K562 (cell line): ENCODE data around the gene PTPRR. TPM values are rescaled to one million over a fixed set of nuclear protein-coding genes. Genes with fewer than 3 reads are reported as not detected.

Source experiments
- ATF1 ChIP-seq, 2 experiments: fragments of 450-650 bp in 1 of 2; IDR thresholded peaks; 2 replicates each; pipeline ENCODE4 v1.6.1; 2016; ENCODE audit warnings: missing compliant biosample characterization in 1 of 2, missing genetic modification characterization in 1 of 2
- BCL6 ChIP-seq: fragments of 250-450 bp; sonication (Bioruptor Pico); IDR thresholded peaks from 2 replicates; pipeline ENCODE4 v1.4.0; 2020
- CBFA2T3 ChIP-seq: fragments of 450-650 bp; IDR thresholded peaks from 2 replicates; pipeline ENCODE4 v1.6.1; 2017
- CREM ChIP-seq: IDR thresholded peaks from 2 replicates; pipeline ENCODE4 v1.6.1; 2014; ENCODE audit warnings: antibody characterized with exemption, low read depth
- DMBX1 ChIP-seq: fragments of 250-450 bp; sonication (Bioruptor Pico); IDR thresholded peaks from 2 replicates; pipeline ENCODE4 v1.8.0; 2022; ENCODE audit warnings: inconsistent platforms, mild to moderate bottlenecking, moderate library complexity, borderline replicate concordance
- EHMT2 ChIP-seq: fragments of 450-650 bp; IDR thresholded peaks from 2 replicates; pipeline ENCODE4 v1.6.1; 2018; ENCODE audit warnings: antibody characterized with exemption
- ELF1 ChIP-seq: fragments of 200-800 bp; sonication (Bioruptor generic); IDR thresholded peaks from 2 replicates; pipeline ENCODE4 v1.6.1; 2016; ENCODE audit warnings: missing genetic modification characterization, missing compliant biosample characterization
- EP300 ChIP-seq: IDR thresholded peaks from 2 replicates; pipeline ENCODE4 v1.6.1; 2012; ENCODE audit warnings: low read length, improper control_type of control experiment
- KLF13 ChIP-seq: fragments of 450-650 bp; IDR thresholded peaks from 2 replicates; pipeline ENCODE4 v1.6.1; 2016; ENCODE audit warnings: missing genetic modification characterization, low read depth, mild to moderate bottlenecking, missing compliant biosample characterization, moderate library complexity, borderline replicate concordance
- MBD2 ChIP-seq: sonication (generic); IDR thresholded peaks from 2 replicates; pipeline ENCODE4 v1.6.1; 2016; ENCODE audit warnings: low read depth, borderline replicate concordance
- MEIS2 ChIP-seq: fragments of 450-650 bp; IDR thresholded peaks from 2 replicates; pipeline ENCODE4 v1.6.1; 2014; ENCODE audit warnings: mild to moderate bottlenecking; ENCODE audit not compliant: partially characterized antibody
- MTA1 ChIP-seq: fragments of 450-650 bp; IDR thresholded peaks from 2 replicates; pipeline ENCODE4 v1.6.1; 2017; ENCODE audit warnings: borderline replicate concordance
- NR1H2 ChIP-seq: sonication (generic); formaldehyde crosslinking; IDR thresholded peaks from 2 replicates; pipeline ENCODE4 v1.4.0; 2020; ENCODE audit warnings: mild to moderate bottlenecking, missing genetic modification reagents
- POLR2B ChIP-seq: fragments of 450-650 bp; IDR thresholded peaks from 2 replicates; pipeline ENCODE4 v1.6.1; 2018; ENCODE audit warnings: low read depth; ENCODE audit not compliant: partially characterized antibody
- SMC3 ChIP-seq: conservative IDR thresholded peaks from 2 replicates; pipeline ENCODE4 v1.6.1; 2011; ENCODE audit warnings: low read depth, low read length, improper control_type of control experiment; ENCODE audit not compliant: insufficient read depth
- ZNF311 ChIP-seq: fragments of 250-450 bp; sonication (Bioruptor Pico); IDR thresholded peaks from 2 replicates; pipeline ENCODE4 v1.4.0; 2020; ENCODE audit warnings: mild to moderate bottlenecking, moderate library complexity
- ZSCAN32 ChIP-seq: fragments of 450-650 bp; formaldehyde crosslinking; IDR thresholded peaks from 2 replicates; pipeline ENCODE4 v1.4.0; 2020; ENCODE audit warnings: mild to moderate bottlenecking, moderate library complexity
- polyA plus RNA-seq, 8 experiments: library from polyadenylated mRNA; depleted of rRNA in 4 of 8; stranded (reverse) in 5 of 8; unstranded in 3 of 8; fragments of >200 nt; fragmentation: Nextera tagmentation in 2 of 8; fragmentation: Illumina TruSeq in 1 of 8; extraction: Ambion mirVana in 2 of 8; extraction: Trizol in 1 of 8; gene quantifications; 2 replicates each; pipeline versions ENCODE4 v1.2.1 to v1.2.3, GENCODE V29; 2011 to 2014; ENCODE audit warnings: inconsistent platforms in 1 of 8, missing spikeins in 1 of 8
- total RNA-seq, 7 experiments: library from RNA; depleted of rRNA in 6 of 7; stranded (reverse); fragments of >200 nt in 6 of 7; fragmentation: Illumina TruSeq in 2 of 7; extraction: Trizol in 2 of 7; gene quantifications; 2 replicates each; pipeline versions ENCODE4 v1.2.1 to v1.2.3, GENCODE V29; 2011 to 2021; ENCODE audit warnings: low replicate concordance in 1 of 7
- TF ChIP-seq, protein P1 (sequence below): IDR thresholded peaks from 3 replicates; pipeline ENCODE4 v1.6.1; 2011; ENCODE audit warnings: borderline replicate concordance, mild to moderate bottlenecking; ENCODE audit not compliant: insufficient read length, insufficient read depth
- TF ChIP-seq, protein P2 (sequence below), 2 experiments: IDR thresholded peaks; 2 replicates each; pipeline ENCODE4 v1.6.1; 2011; ENCODE audit warnings: borderline replicate concordance in 1 of 2, control low read depth in 1 of 2, low read depth in 1 of 2, low read length in 1 of 2, mild to moderate bottlenecking in 1 of 2, mixed read lengths in 1 of 2, moderate library complexity in 1 of 2; ENCODE audit not compliant: insufficient read depth in 1 of 2, insufficient read length in 1 of 2, poor library complexity in 1 of 2, severe bottlenecking in 1 of 2; ENCODE audit errors: extremely low read depth in 1 of 2
- TF ChIP-seq, protein P3 (sequence below), 2 experiments: fragments of 450-650 bp; conservative IDR thresholded peaks; 2 replicates each; pipeline ENCODE4 v1.6.1; 2017; ENCODE audit warnings: mild to moderate bottlenecking in 2 of 2, moderate library complexity in 2 of 2
- TF ChIP-seq, protein P4 (sequence below), 3 experiments: IDR thresholded peaks in 2 of 3; conservative IDR thresholded peaks in 1 of 3; 2 replicates each; pipeline ENCODE4 v1.5.1; 2011 to 2012; ENCODE audit warnings: low read length in 3 of 3, mild to moderate bottlenecking in 3 of 3, control low read depth in 2 of 3, improper control_type of control experiment in 1 of 3, inconsistent platforms in 1 of 3, low read depth in 1 of 3, mixed read lengths in 1 of 3, moderate library complexity in 1 of 3; ENCODE audit not compliant: insufficient read depth in 2 of 3
- TF ChIP-seq, protein P5 (sequence below): sonication (generic); formaldehyde crosslinking; IDR thresholded peaks from 2 replicates; pipeline ENCODE4 v1.9.0; 2022; ENCODE audit warnings: mild to moderate bottlenecking, missing genetic modification reagents

PTPRR gene
- total and polyA plus RNA-seq, 9 of the 15 experiments (the other 6 are each of a cell fraction or from before 2014, with no cell fraction given): 6.6 to 41.7 (median 12.3) TPM

DNA sequence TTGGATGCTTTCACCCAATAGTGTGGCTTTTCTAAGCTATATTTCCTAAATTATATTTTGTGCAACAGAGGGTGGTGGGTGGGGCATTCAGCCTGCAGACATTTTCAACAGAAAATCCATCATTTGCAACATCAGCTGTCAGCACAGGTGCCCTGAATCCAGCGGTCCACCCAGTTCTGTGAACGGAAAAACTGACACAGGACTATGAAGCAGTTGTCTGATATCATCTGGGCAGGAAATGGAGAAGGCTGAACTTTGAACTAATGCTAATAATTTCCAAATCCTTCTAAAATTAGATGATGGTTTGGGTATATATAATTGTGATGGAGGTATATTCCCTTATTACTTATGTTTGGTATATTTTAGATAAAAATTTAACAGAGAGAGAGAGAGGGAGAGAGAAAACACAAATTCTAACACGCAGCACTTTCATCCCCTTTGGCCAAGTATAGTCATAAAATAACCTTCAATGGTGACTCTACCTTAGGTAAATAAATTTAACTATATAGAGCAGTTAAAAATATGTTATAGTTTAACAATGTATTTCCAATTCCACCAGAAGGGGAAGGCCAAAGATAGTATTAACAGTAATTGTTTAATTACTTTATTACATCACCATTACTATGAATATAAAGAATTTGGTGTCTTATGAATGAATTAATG lies 225.0 kb downstream of the PTPRR start (continued):
- TF ChIP-seq, protein P1, sequence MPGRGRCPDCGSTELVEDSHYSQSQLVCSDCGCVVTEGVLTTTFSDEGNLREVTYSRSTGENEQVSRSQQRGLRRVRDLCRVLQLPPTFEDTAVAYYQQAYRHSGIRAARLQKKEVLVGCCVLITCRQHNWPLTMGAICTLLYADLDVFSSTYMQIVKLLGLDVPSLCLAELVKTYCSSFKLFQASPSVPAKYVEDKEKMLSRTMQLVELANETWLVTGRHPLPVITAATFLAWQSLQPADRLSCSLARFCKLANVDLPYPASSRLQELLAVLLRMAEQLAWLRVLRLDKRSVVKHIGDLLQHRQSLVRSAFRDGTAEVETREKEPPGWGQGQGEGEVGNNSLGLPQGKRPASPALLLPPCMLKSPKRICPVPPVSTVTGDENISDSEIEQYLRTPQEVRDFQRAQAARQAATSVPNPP: no peak
- TF ChIP-seq SMC3 (no peak), POLR2B (no peak), EHMT2 (no peak), KLF13 (tag) (no peak), DMBX1 (CRISPR knock-in tag) (peak; percentile 73), MBD2 (no peak), EP300 (peak; percentile 57; the same call in 1 of the 2 replicates), BCL6 (no peak), ZNF311 (CRISPR knock-in tag) (peak; percentile 58; the same call in 1 of the 2 replicates), NR1H2 (no peak), ZSCAN32 (no peak), MEIS2 (peak; percentile 94), CBFA2T3 (no peak), CREM (no peak), MTA1 (no peak), ATF1 (CRISPR knock-in tag; IDR thresholded peaks at IDR 0.05) (no peak), ATF1 (tag; IDR thresholded peaks at IDR 0.05) (0 out of 2 replicates have a peak, but pooled peaks have one; percentile 14), ELF1 (tag) (no peak)
- TF ChIP-seq, protein P2, sequence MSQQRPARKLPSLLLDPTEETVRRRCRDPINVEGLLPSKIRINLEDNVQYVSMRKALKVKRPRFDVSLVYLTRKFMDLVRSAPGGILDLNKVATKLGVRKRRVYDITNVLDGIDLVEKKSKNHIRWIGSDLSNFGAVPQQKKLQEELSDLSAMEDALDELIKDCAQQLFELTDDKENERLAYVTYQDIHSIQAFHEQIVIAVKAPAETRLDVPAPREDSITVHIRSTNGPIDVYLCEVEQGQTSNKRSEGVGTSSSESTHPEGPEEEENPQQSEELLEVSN (IDR thresholded peaks at IDR 0.05; ENCODE audit: borderline replicate concordance in 1 of 2, extremely low read depth in 1 of 2, insufficient read depth in 1 of 2, insufficient read length in 1 of 2, low read depth in 1 of 2, low read length in 1 of 2, poor library complexity in 1 of 2, severe bottlenecking in 1 of 2): no peak
- TF ChIP-seq, protein P3, sequence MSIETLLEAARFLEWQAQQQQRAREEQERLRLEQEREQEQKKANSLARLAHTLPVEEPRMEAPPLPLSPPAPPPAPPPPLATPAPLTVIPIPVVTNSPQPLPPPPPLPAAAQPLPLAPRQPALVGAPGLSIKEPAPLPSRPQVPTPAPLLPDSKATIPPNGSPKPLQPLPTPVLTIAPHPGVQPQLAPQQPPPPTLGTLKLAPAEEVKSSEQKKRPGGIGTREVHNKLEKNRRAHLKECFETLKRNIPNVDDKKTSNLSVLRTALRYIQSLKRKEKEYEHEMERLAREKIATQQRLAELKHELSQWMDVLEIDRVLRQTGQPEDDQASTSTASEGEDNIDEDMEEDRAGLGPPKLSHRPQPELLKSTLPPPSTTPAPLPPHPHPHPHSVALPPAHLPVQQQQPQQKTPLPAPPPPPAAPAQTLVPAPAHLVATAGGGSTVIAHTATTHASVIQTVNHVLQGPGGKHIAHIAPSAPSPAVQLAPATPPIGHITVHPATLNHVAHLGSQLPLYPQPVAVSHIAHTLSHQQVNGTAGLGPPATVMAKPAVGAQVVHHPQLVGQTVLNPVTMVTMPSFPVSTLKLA (conservative IDR thresholded peaks at IDR 0.05): no peak
- TF ChIP-seq, protein P4, sequence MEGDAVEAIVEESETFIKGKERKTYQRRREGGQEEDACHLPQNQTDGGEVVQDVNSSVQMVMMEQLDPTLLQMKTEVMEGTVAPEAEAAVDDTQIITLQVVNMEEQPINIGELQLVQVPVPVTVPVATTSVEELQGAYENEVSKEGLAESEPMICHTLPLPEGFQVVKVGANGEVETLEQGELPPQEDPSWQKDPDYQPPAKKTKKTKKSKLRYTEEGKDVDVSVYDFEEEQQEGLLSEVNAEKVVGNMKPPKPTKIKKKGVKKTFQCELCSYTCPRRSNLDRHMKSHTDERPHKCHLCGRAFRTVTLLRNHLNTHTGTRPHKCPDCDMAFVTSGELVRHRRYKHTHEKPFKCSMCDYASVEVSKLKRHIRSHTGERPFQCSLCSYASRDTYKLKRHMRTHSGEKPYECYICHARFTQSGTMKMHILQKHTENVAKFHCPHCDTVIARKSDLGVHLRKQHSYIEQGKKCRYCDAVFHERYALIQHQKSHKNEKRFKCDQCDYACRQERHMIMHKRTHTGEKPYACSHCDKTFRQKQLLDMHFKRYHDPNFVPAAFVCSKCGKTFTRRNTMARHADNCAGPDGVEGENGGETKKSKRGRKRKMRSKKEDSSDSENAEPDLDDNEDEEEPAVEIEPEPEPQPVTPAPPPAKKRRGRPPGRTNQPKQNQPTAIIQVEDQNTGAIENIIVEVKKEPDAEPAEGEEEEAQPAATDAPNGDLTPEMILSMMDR (IDR thresholded peaks at IDR 0.05 in 2 of 3, conservative IDR thresholded peaks at IDR 0.05 in 1 of 3; ENCODE audit: insufficient read depth in 2 of 3, low read depth in 1 of 3, low read length in 3 of 3): no peak
- TF ChIP-seq, protein P5, sequence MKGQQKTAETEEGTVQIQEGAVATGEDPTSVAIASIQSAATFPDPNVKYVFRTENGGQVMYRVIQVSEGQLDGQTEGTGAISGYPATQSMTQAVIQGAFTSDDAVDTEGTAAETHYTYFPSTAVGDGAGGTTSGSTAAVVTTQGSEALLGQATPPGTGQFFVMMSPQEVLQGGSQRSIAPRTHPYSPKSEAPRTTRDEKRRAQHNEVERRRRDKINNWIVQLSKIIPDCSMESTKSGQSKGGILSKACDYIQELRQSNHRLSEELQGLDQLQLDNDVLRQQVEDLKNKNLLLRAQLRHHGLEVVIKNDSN: no peak
